HCT116 (cell line): ENCODE results near the gene CDH4. TPM values are rescaled to one million over a fixed set of nuclear protein-coding genes. Genes with fewer than 3 reads are reported as not detected.

Source experiments
- ATAC-seq: fragments of 200-7000 bp; cut with Tn5 transposase; 2 replicates; pipeline ENCODE4 v1.9.1; 2020; ENCODE audit warnings: mild to moderate bottlenecking, moderate library complexity
- BruUV-seq: library from RNA; stranded (reverse); fragments of 400-500 nt; replicated peaks from 2 replicates; lab custom pipeline; 2021; lab: Mats Ljungman, UMichigan
- CTCF ChIA-PET: fragments of 300-600 bp; sonication (Branson Sonifier 250); formaldehyde crosslinking; loops from one replicate; lab custom pipeline; 2021; ENCODE audit warnings: antibody characterized with exemption; lab: Charles Lee
- POLR2A ChIA-PET: fragments of 300-600, 350-600 bp; sonication (Branson Sonifier 250); formaldehyde crosslinking; loops from one replicate; lab custom pipeline; 2021; ENCODE audit warnings: antibody characterized with exemption; lab: Charles Lee
- RAD21 ChIA-PET, 2 experiments: fragments of 300-600 bp; sonication (Branson Sonifier 250); formaldehyde crosslinking; loops; one replicate each; lab custom pipeline; 2023; ENCODE audit warnings: low total read pairs in 2 of 2; ENCODE audit not compliant: uncharacterized antibody in 2 of 2, unreplicated experiment in 2 of 2, low non-redundant PET in 1 of 2; lab: Charles Lee
- DNase-seq: peaks from one replicate; pipeline ENCODE4 v3.0.0-alpha.2; 2010; ENCODE audit warnings: low read depth, low spot score
- H2AFZ ChIP-seq: fragments of 200-600 bp; shearing (Covaris generic), sonication (generic); 2 replicates; pipeline ENCODE4 v1.6.1; 2017; ENCODE audit warnings: low read depth, mixed run types, mixed read lengths, antibody characterized with exemption, low read length; ENCODE audit not compliant: poor library complexity, severe bottlenecking
- H3K27ac ChIP-seq: 2 replicates; pipeline ENCODE4 v1.5.1; 2012; ENCODE audit warnings: low read depth, low read length
- H3K27me3 ChIP-seq: fragments of 200-600 bp; sonication (generic); 2 replicates; pipeline ENCODE4 v1.6.1; 2016; ENCODE audit warnings: mixed run types, low read length, mixed read lengths; ENCODE audit not compliant: insufficient read depth
- H3K36me3 ChIP-seq, 2 experiments: fragments of 200-500 bp in 1 of 2; fragments of 200-600 bp in 1 of 2; sonication (Bioruptor generic) in 1 of 2; sonication (generic) in 1 of 2; 2 replicates each; pipeline versions ENCODE4 v1.5.1 to v1.6.1; 2014 to 2016; ENCODE audit warnings: low read length in 2 of 2, inconsistent platforms in 1 of 2, mixed read lengths in 1 of 2, mixed run types in 1 of 2; ENCODE audit not compliant: insufficient read depth in 2 of 2, control insufficient read depth in 1 of 2
- H3K4me1 ChIP-seq, 2 experiments: fragments of 200-600 bp in 1 of 2; sonication (generic) in 1 of 2; 2 replicates each; pipeline versions ENCODE4 v1.5.1 to v1.6.1; 2012 to 2017; ENCODE audit warnings: low read length in 2 of 2, inconsistent platforms in 1 of 2, mild to moderate bottlenecking in 1 of 2, mixed read lengths in 1 of 2, mixed run types in 1 of 2, moderate library complexity in 1 of 2; ENCODE audit not compliant: insufficient read depth in 2 of 2, control insufficient read depth in 1 of 2
- H3K4me2 ChIP-seq: fragments of 200-600 bp; sonication (generic); 2 replicates; pipeline ENCODE4 v1.6.1; 2017; ENCODE audit warnings: mixed run types, low read length, mixed read lengths
- H3K4me3 ChIP-seq, 2 experiments: fragments of 200-600 bp in 1 of 2; sonication (generic) in 1 of 2; replicated peaks in 1 of 2; 2 replicates each; pipeline ENCODE4 v1.5.1; 2011 to 2016; ENCODE audit warnings: low read length in 2 of 2, control low read depth in 1 of 2, low read depth in 1 of 2, mild to moderate bottlenecking in 1 of 2, mixed read lengths in 1 of 2, mixed run types in 1 of 2
- H3K79me2 ChIP-seq: fragments of 200-600 bp; sonication (generic); 2 replicates; pipeline ENCODE4 v1.6.1; 2017; ENCODE audit warnings: mild to moderate bottlenecking, mixed run types, low read length, moderate library complexity, mixed read lengths; ENCODE audit not compliant: insufficient read depth
- H3K9ac ChIP-seq: fragments of 200-600 bp; sonication (generic); 2 replicates; pipeline ENCODE4 v1.6.1; 2016; ENCODE audit warnings: low read length, mixed read lengths
- H3K9me2 ChIP-seq: fragments of 200-600 bp; sonication (generic), shearing (Covaris generic); 2 replicates; pipeline ENCODE4 v1.6.1; 2017; ENCODE audit warnings: mixed run types, mild to moderate bottlenecking, moderate library complexity; ENCODE audit not compliant: insufficient read depth
- H3K9me3 ChIP-seq, 2 experiments: fragments of 200-500 bp in 1 of 2; fragments of 200-600 bp in 1 of 2; sonication (Bioruptor generic) in 1 of 2; sonication (generic) in 1 of 2; 2 replicates each; pipeline ENCODE4 v1.6.1; 2014 to 2017; ENCODE audit warnings: low read length in 2 of 2, mixed read lengths in 2 of 2, inconsistent platforms in 1 of 2, low read depth in 1 of 2, mild to moderate bottlenecking in 1 of 2, mixed run types in 1 of 2, moderate library complexity in 1 of 2; ENCODE audit not compliant: control insufficient read depth in 1 of 2, insufficient read depth in 1 of 2
- H4K20me1 ChIP-seq: fragments of 200-600 bp; sonication (generic), shearing (Covaris generic); 2 replicates; pipeline ENCODE4 v1.6.1; 2017; ENCODE audit warnings: mixed run types, mild to moderate bottlenecking, moderate library complexity; ENCODE audit not compliant: insufficient read depth
- ATF3 ChIP-seq: IDR thresholded peaks from 2 replicates; pipeline ENCODE4 v1.6.1; 2012
- CBX3 ChIP-seq: IDR thresholded peaks from 2 replicates; pipeline ENCODE4 v1.6.1; 2012; ENCODE audit warnings: low read depth
- CEBPB ChIP-seq: IDR thresholded peaks from 2 replicates; pipeline ENCODE4 v1.6.1; 2012; ENCODE audit warnings: low read depth
- EZH2 ChIP-seq: fragments of 200-600 bp; sonication (generic); IDR thresholded peaks from 2 replicates; pipeline ENCODE4 v1.6.1; 2017; ENCODE audit warnings: antibody characterized with exemption, mixed run types
- FOSL1 ChIP-seq: IDR thresholded peaks from 2 replicates; pipeline ENCODE4 v1.6.1; 2012; ENCODE audit warnings: low read depth
- JUND ChIP-seq: IDR thresholded peaks from 2 replicates; pipeline ENCODE4 v1.6.1; 2012
- POLR2A ChIP-seq: IDR thresholded peaks from 2 replicates; pipeline ENCODE4 v1.7.0; 2011; ENCODE audit warnings: borderline replicate concordance; ENCODE audit not compliant: insufficient read depth, insufficient read length; ENCODE audit errors: extremely low read depth
- RAD21 ChIP-seq: IDR thresholded peaks from 2 replicates; pipeline ENCODE4 v1.6.1; 2012; ENCODE audit warnings: low read depth, mild to moderate bottlenecking
- SIN3A ChIP-seq: IDR thresholded peaks from 2 replicates; pipeline ENCODE4 v1.6.1; 2012; ENCODE audit warnings: low read depth
- SRF ChIP-seq: IDR thresholded peaks from 2 replicates; pipeline ENCODE4 v1.6.1; 2012; ENCODE audit warnings: low read depth
- TCF7L2 ChIP-seq: IDR thresholded peaks from 2 replicates; pipeline ENCODE4 v1.7.0; 2011; ENCODE audit warnings: borderline replicate concordance, inconsistent platforms; ENCODE audit not compliant: insufficient read depth, insufficient read length; ENCODE audit errors: extremely low read depth
- YY1 ChIP-seq: IDR thresholded peaks from 2 replicates; pipeline ENCODE4 v1.6.1; 2011; ENCODE audit warnings: low read length, low read depth, moderate library complexity, mild to moderate bottlenecking; ENCODE audit not compliant: insufficient replicate concordance; ENCODE audit errors: extremely low read depth
- ZFX ChIP-seq: fragments of 450-650 bp; IDR thresholded peaks from 2 replicates; pipeline ENCODE4 v1.6.1; 2017
- intact Hi-C: fragments of 100-400 bp; cut with micrococcal nuclease; formaldehyde crosslinking; loops from 2 replicates; pipeline ENCODE4 v1.10.0; 2022
- total RNA-seq: library from RNA; stranded (reverse); gene quantifications from one replicate; pipeline ENCODE4 v1.2.1, GENCODE V29; 2021; ENCODE audit not compliant: unreplicated experiment
- TF ChIP-seq, protein P1 (sequence below): IDR thresholded peaks from 2 replicates; pipeline ENCODE4 v1.6.1; 2012
- TF ChIP-seq, protein P2 (sequence below): IDR thresholded peaks from 2 replicates; pipeline ENCODE4 v1.6.1; 2011; ENCODE audit warnings: mild to moderate bottlenecking, low read length, moderate library complexity; ENCODE audit not compliant: insufficient replicate concordance; ENCODE audit errors: extremely low read depth

Gene CDH4
- total RNA-seq, 1 experiment from 2014 or later = not detected

- H3K9me3 ChIP-seq = no peaks in the 10 kb centered on the region
- H3K9ac ChIP-seq = no peak overlapping the region
- no peaks in the 10 kb centered on the region for H3K79me2 ChIP-seq
- no peaks in the 10 kb centered on the region for H3K4me1 ChIP-seq
- DNase-seq = no peak
- no peak overlapping the region for H3K4me2 ChIP-seq
- no peaks in the 10 kb centered on the region for H4K20me1 ChIP-seq
- H3K27ac ChIP-seq = no peak overlapping the region
- intact Hi-C loops = no loop called here
- H3K9me2 ChIP-seq = no peaks in the 10 kb centered on the region
- TF ChIP-seq ATF3 = no peak
- peaks cover 3% of the 10 kb centered on the region; the same call in 1 of the 2 replicates for H3K27me3 ChIP-seq
- ChIA-PET RAD21 (no interaction called here), POLR2A (no interaction called here), CTCF (no interaction called here)
- BruUV-seq = no TSS peak
- no peak for ATAC-seq
- no peak overlapping the region for H3K4me3 ChIP-seq
- no peak overlapping the region for H2AFZ ChIP-seq
- no peaks in the 10 kb centered on the region for H3K36me3 ChIP-seq
These were observed 261.9 kb downstream of the CDH4 start for GRCh38 chr20:61514018-61514365.

- Histone ChIP-seq H3K79me2 (no peaks in the 10 kb centered on the region), H3K9me2 (no peaks in the 10 kb centered on the region), H3K4me2 (no peak overlapping the region), H3K9me3 (no peaks in the 10 kb centered on the region), H3K9ac (no peak overlapping the region), H3K36me3 (no peaks in the 10 kb centered on the region), H2AFZ (no peak overlapping the region), H3K27me3 (no peaks in the 10 kb centered on the region; the same call in 1 of the 2 replicates), H3K4me1 (no peaks in the 10 kb centered on the region), H3K27ac (no peak overlapping the region), H3K4me3 (no peak overlapping the region), H4K20me1 (no peaks in the 10 kb centered on the region)
- DNase-seq = no peak
- ChIA-PET RAD21 (no interaction called here), CTCF (no interaction called here), POLR2A (no interaction called here)
- ATAC-seq = no peak
- no peak for TF ChIP-seq YY1
- no peak for TF ChIP-seq FOSL1
- TF ChIP-seq JUND = no peak
- no peak for TF ChIP-seq POLR2A
- no peak for TF ChIP-seq RAD21
- TF ChIP-seq TCF7L2 = no peak
- TF ChIP-seq SIN3A = no peak
- TF ChIP-seq, protein P1, sequence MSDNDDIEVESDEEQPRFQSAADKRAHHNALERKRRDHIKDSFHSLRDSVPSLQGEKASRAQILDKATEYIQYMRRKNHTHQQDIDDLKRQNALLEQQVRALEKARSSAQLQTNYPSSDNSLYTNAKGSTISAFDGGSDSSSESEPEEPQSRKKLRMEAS = no peak
- no peak for TF ChIP-seq CBX3
- no peak for TF ChIP-seq ZFX
- no peak for TF ChIP-seq EZH2
- no peak for TF ChIP-seq CEBPB
- TF ChIP-seq, protein P2, sequence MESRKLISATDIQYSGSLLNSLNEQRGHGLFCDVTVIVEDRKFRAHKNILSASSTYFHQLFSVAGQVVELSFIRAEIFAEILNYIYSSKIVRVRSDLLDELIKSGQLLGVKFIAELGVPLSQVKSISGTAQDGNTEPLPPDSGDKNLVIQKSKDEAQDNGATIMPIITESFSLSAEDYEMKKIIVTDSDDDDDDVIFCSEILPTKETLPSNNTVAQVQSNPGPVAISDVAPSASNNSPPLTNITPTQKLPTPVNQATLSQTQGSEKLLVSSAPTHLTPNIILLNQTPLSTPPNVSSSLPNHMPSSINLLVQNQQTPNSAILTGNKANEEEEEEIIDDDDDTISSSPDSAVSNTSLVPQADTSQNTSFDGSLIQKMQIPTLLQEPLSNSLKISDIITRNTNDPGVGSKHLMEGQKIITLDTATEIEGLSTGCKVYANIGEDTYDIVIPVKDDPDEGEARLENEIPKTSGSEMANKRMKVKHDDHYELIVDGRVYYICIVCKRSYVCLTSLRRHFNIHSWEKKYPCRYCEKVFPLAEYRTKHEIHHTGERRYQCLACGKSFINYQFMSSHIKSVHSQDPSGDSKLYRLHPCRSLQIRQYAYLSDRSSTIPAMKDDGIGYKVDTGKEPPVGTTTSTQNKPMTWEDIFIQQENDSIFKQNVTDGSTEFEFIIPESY = no peak
- no peak for TF ChIP-seq SRF
- no TSS peak for BruUV-seq
- intact Hi-C loops = no loop called here
These were observed 262.3 kb downstream of the CDH4 start for GRCh38 chr20:61514396-61514795.
